Astrocyte of the cerebellum (primary cell): ENCODE measurements around the gene DUOX1.
A peak's percentile ranks its signal among the peaks of the same experiment; 100 is the strongest.

Experiments
- DNase-seq: peaks from one replicate; pipeline ENCODE4 v3.0.0-alpha.2; 2011; ENCODE audit warnings: low read depth
- H3K4me3 ChIP-seq: 2 replicates; pipeline ENCODE4 v1.5.1; 2011; ENCODE audit warnings: mild to moderate bottlenecking, low read depth, low read length, moderate library complexity
- CTCF ChIP-seq: IDR thresholded peaks from 2 replicates; pipeline ENCODE4 v1.5.1; 2012; ENCODE audit warnings: low read length, low read depth, moderate library complexity, mild to moderate bottlenecking; ENCODE audit errors: missing control alignments
- in situ Hi-C: cut with HindIII; loops from 2 replicates; pipeline ENCODE4 v1.10.0; 2017; ENCODE audit warnings: low sequenced_read_pairs

The DUOX1 gene

GRCh38 chr15:45185903-45186770 is 56.3 kb downstream of the DUOX1 start:
- no peak for TF ChIP-seq CTCF
- DNase-seq: no peak
- peak overlapping the region; percentile 66 for H3K4me3 ChIP-seq
- in situ Hi-C loops: no loop called here

- no peak for TF ChIP-seq CTCF
- no peak for DNase-seq
- H3K4me3 ChIP-seq: peak overlapping the region; percentile 66
- in situ Hi-C loops: no loop called here
Observed at GRCh38 chr15:45186771-45187577, 57.2 kb downstream of the DUOX1 start.

GRCh38 chr15:45187578-45187893 is 57.7 kb downstream of the DUOX1 start:
- H3K4me3 ChIP-seq: peak overlapping the region; percentile 66
- no peak for TF ChIP-seq CTCF
- no peak for DNase-seq
- in situ Hi-C loops: no loop called here

- in situ Hi-C loops: no loop called here
- TF ChIP-seq CTCF: no peak
- H3K4me3 ChIP-seq: peak within 1 kb of the TSS; percentile 66
- DNase-seq: no peak
Observed at GRCh38 chr15:45187894-45188830, 58.4 kb downstream of the DUOX1 start, which contains the start of gene SHF. SHF (minus strand) TSS chr15:45187966; CDS start chr15:45187951, 15 bp downstream.

- TF ChIP-seq CTCF: no peak
- no peak for DNase-seq
- in situ Hi-C loops: no loop called here
- no peak overlapping the region for H3K4me3 ChIP-seq
Observed at GRCh38 chr15:45197512-45197911, 67.7 kb downstream of the DUOX1 start.
